Activated naive CD8-positive, alpha-beta T cell treated with anti-CD3 and anti-CD28 coated beads, Interleukin-2, amount 10 ng/mL, durations not matched to agents 7 days and 5 days (primary cell): Measurements from ENCODE around the gene SCYGR2. TPM values are rescaled to one million over a fixed set of nuclear protein-coding genes. Genes with fewer than 3 reads are reported as not detected.
"Not testable (repeated sequence)": the region's sequence is repeated elsewhere in the genome, so short reads cannot be mapped to it uniquely, and the experiment has no call there.

Experiments
- ATAC-seq: fragments of 150-1000 bp; cut with Tn5 transposase; one replicate; pipeline ENCODE4 v1.10.0; 2021; ENCODE audit warnings: low read depth, moderate library complexity
- POLR2A ChIA-PET: fragments of 350-600 bp; sonication (Branson Sonifier 250); formaldehyde crosslinking; loops from one replicate; lab custom pipeline; 2021; ENCODE audit warnings: antibody characterized with exemption; lab: Charles Lee
- DNase-seq: peaks from one replicate; pipeline ENCODE4 v3.0.0; 2021
- H3K27ac Mint-ChIP-seq: one replicate; pipeline ENCODE4 v1.8.0; 2022; ENCODE audit warnings: mild to moderate bottlenecking, mixed read lengths
- H3K27me3 Mint-ChIP-seq: one replicate; pipeline ENCODE4 v1.8.0; 2022; ENCODE audit warnings: mild to moderate bottlenecking, moderate library complexity, mixed read lengths
- H3K36me3 Mint-ChIP-seq: one replicate; pipeline ENCODE4 v1.8.0; 2021; ENCODE audit warnings: mild to moderate bottlenecking, mixed read lengths
- H3K4me1 Mint-ChIP-seq: one replicate; pipeline ENCODE4 v1.8.0; 2021; ENCODE audit warnings: mixed read lengths
- H3K4me3 Mint-ChIP-seq: one replicate; pipeline ENCODE4 v1.8.0; 2022; ENCODE audit warnings: mild to moderate bottlenecking, moderate library complexity, mixed read lengths
- H3K9me3 Mint-ChIP-seq: one replicate; pipeline ENCODE4 v1.8.0; 2021; ENCODE audit warnings: mixed read lengths
- total RNA-seq, 2 experiments: library from RNA; stranded (reverse); gene quantifications; one replicate each; pipeline ENCODE4 v1.2.3, GENCODE V29; 2021

Gene SCYGR2
- not detected for total RNA-seq

- H3K4me1 Mint-ChIP-seq, H3K36me3 Mint-ChIP-seq, H3K27ac Mint-ChIP-seq, H3K4me3 Mint-ChIP-seq, DNase-seq, ATAC-seq, H3K9me3 Mint-ChIP-seq, POLR2A ChIA-PET: not testable (repeated sequence)
- H3K27me3 Mint-ChIP-seq, result peaks cover 37% of the 10 kb centered on the region
Measured at GRCh38 chr2:227598835-227599503, at the start of gene SCYGR2. SCYGR2 (plus strand) TSS chr2:227598893; CDS start chr2:227598893, 0 bp downstream.

- Mint-ChIP-seq H3K27ac (no peak overlapping the region), H3K4me3 (no peak overlapping the region), H3K4me1 (no peaks in the 10 kb centered on the region), H3K9me3 (no peaks in the 10 kb centered on the region), H3K27me3 (no peaks in the 10 kb centered on the region), H3K36me3 (peaks cover 12% of the 10 kb centered on the region)
- no peak for ATAC-seq
- DNase-seq, result no peak
- POLR2A ChIA-PET, result no interaction called here
Measured at GRCh38 chr2:227551836-227552235, 46.9 kb upstream of the SCYGR2 start.

- ATAC-seq, result no peak
- Mint-ChIP-seq H3K36me3 (peaks cover 5% of the 10 kb centered on the region), H3K27ac (no peak overlapping the region), H3K4me3 (no peak overlapping the region), H3K27me3 (no peaks in the 10 kb centered on the region), H3K4me1 (no peaks in the 10 kb centered on the region), H3K9me3 (no peaks in the 10 kb centered on the region)
- no peak for DNase-seq
- POLR2A ChIA-PET, result no interaction called here
Measured at GRCh38 chr2:227562581-227562980, 36.1 kb upstream of the SCYGR2 start.

- Mint-ChIP-seq H3K36me3 (peaks cover 4% of the 10 kb centered on the region), H3K9me3 (no peaks in the 10 kb centered on the region), H3K27ac (peak overlapping the region; percentile 6), H3K4me1 (no peaks in the 10 kb centered on the region), H3K27me3 (no peaks in the 10 kb centered on the region), H3K4me3 (no peak overlapping the region)
- POLR2A ChIA-PET, result no interaction called here
- ATAC-seq, result no peak
- no peak for DNase-seq
Measured at GRCh38 chr2:227565080-227565479, 33.6 kb upstream of the SCYGR2 start.

GRCh38 chr2:227566012-227566411 lies 32.7 kb upstream of the SCYGR2 start:
- POLR2A ChIA-PET, result no interaction called here
- H3K4me1 Mint-ChIP-seq, result no peaks in the 10 kb centered on the region
- no peaks in the 10 kb centered on the region for H3K27me3 Mint-ChIP-seq
- no peak overlapping the region for H3K27ac Mint-ChIP-seq
- H3K9me3 Mint-ChIP-seq, result no peaks in the 10 kb centered on the region
- ATAC-seq (no peak), DNase-seq (no peak)
- peaks cover 4% of the 10 kb centered on the region for H3K36me3 Mint-ChIP-seq
- no peak overlapping the region for H3K4me3 Mint-ChIP-seq

- H3K4me1 Mint-ChIP-seq, result no peaks in the 10 kb centered on the region
- POLR2A ChIA-PET, result no interaction called here
Measured at GRCh38 chr2:227568852-227569169, 29.9 kb upstream of the SCYGR2 start.

GRCh38 chr2:227570615-227571014 lies 28.1 kb upstream of the SCYGR2 start:
- peaks cover 10% of the 10 kb centered on the region for H3K27me3 Mint-ChIP-seq
- no peak overlapping the region for H3K27ac Mint-ChIP-seq
- no peaks in the 10 kb centered on the region for H3K36me3 Mint-ChIP-seq
- no peak for DNase-seq
- POLR2A ChIA-PET, result no interaction called here
- ATAC-seq, result no peak
- no peak overlapping the region for H3K4me3 Mint-ChIP-seq
- H3K4me1 Mint-ChIP-seq, result no peaks in the 10 kb centered on the region
- H3K9me3 Mint-ChIP-seq, result no peaks in the 10 kb centered on the region

More at GRCh38 chr2:227568852-227569169, 29.9 kb upstream of the SCYGR2 start:
- Mint-ChIP-seq H3K36me3 (peaks cover 1% of the 10 kb centered on the region), H3K27me3 (peaks cover 5% of the 10 kb centered on the region), H3K4me3 (no peak overlapping the region), H3K9me3 (no peaks in the 10 kb centered on the region), H3K27ac (no peak overlapping the region)
- no peak for ATAC-seq
- no peak for DNase-seq

- no peaks in the 10 kb centered on the region for H3K4me1 Mint-ChIP-seq
- no peaks in the 10 kb centered on the region for H3K9me3 Mint-ChIP-seq
- H3K4me3 Mint-ChIP-seq, result no peak overlapping the region
- ATAC-seq, result no peak
- no peak overlapping the region for H3K27ac Mint-ChIP-seq
- peaks cover 2% of the 10 kb centered on the region for H3K36me3 Mint-ChIP-seq
- peaks cover 30% of the 10 kb centered on the region for H3K27me3 Mint-ChIP-seq
- POLR2A ChIA-PET, result no interaction called here
- DNase-seq, result no peak
Measured at GRCh38 chr2:227576110-227576509, 22.6 kb upstream of the SCYGR2 start.

GRCh38 chr2:227576812-227577211 lies 21.9 kb upstream of the SCYGR2 start:
- H3K36me3 Mint-ChIP-seq, result peaks cover 2% of the 10 kb centered on the region
- H3K9me3 Mint-ChIP-seq, result peaks cover 1% of the 10 kb centered on the region
- POLR2A ChIA-PET, result no interaction called here
- H3K27me3 Mint-ChIP-seq, result peaks cover 34% of the 10 kb centered on the region
- DNase-seq, result no peak
- no peak for ATAC-seq
- H3K4me3 Mint-ChIP-seq, result no peak overlapping the region
- H3K27ac Mint-ChIP-seq, result no peak overlapping the region
- H3K4me1 Mint-ChIP-seq, result no peaks in the 10 kb centered on the region

GRCh38 chr2:227577555-227577954 lies 21.1 kb upstream of the SCYGR2 start:
- ATAC-seq (no peak), DNase-seq (no peak)
- Mint-ChIP-seq H3K36me3 (peaks cover 4% of the 10 kb centered on the region), H3K4me3 (no peak overlapping the region), H3K4me1 (no peaks in the 10 kb centered on the region), H3K27me3 (peaks cover 37% of the 10 kb centered on the region), H3K27ac (no peak overlapping the region), H3K9me3 (peaks cover 3% of the 10 kb centered on the region)
- POLR2A ChIA-PET, result no interaction called here

- Mint-ChIP-seq H3K27me3 (peaks cover 32% of the 10 kb centered on the region), H3K9me3 (peaks cover 7% of the 10 kb centered on the region), H3K4me3 (no peak overlapping the region), H3K27ac (no peak overlapping the region), H3K4me1 (no peaks in the 10 kb centered on the region), H3K36me3 (peaks cover 4% of the 10 kb centered on the region)
- ATAC-seq (no peak), DNase-seq (no peak)
- POLR2A ChIA-PET, result no interaction called here
Measured at GRCh38 chr2:227578642-227579041, 20.1 kb upstream of the SCYGR2 start.

- DNase-seq, result no peak
- Mint-ChIP-seq H3K4me3 (no peak overlapping the region), H3K36me3 (peaks cover 4% of the 10 kb centered on the region), H3K27me3 (peaks cover 27% of the 10 kb centered on the region), H3K4me1 (no peaks in the 10 kb centered on the region), H3K9me3 (peaks cover 8% of the 10 kb centered on the region), H3K27ac (no peak overlapping the region)
- no peak for ATAC-seq
- POLR2A ChIA-PET, result no interaction called here
Measured at GRCh38 chr2:227579791-227580190, 18.9 kb upstream of the SCYGR2 start.

- POLR2A ChIA-PET, result no interaction called here
- Mint-ChIP-seq H3K27me3 (peaks cover 19% of the 10 kb centered on the region), H3K4me3 (no peak overlapping the region), H3K4me1 (no peaks in the 10 kb centered on the region), H3K36me3 (peaks cover 2% of the 10 kb centered on the region), H3K9me3 (peaks cover 8% of the 10 kb centered on the region), H3K27ac (no peak overlapping the region)
- no peak for ATAC-seq
- DNase-seq, result no peak
Measured at GRCh38 chr2:227582369-227582768, 16.3 kb upstream of the SCYGR2 start.

GRCh38 chr2:227592694-227593387 lies 5.9 kb upstream of the SCYGR2 start:
- peak overlapping the region; percentile 35 for H3K4me3 Mint-ChIP-seq
- no peak for DNase-seq
- peak; percentile 56 for ATAC-seq
- POLR2A ChIA-PET, result no interaction called here
- H3K9me3 Mint-ChIP-seq, result peaks cover 6% of the 10 kb centered on the region
- peaks cover 39% of the 10 kb centered on the region for H3K27me3 Mint-ChIP-seq
- H3K27ac Mint-ChIP-seq, result no peak overlapping the region
- H3K4me1 Mint-ChIP-seq, result peaks cover 9% of the 10 kb centered on the region
- H3K36me3 Mint-ChIP-seq, result no peaks in the 10 kb centered on the region
